GM19193 (cell line): ENCODE data around the gene MTMR12.
A peak's percentile ranks its signal among the peaks of the same experiment; 100 is the strongest.

Experiments used
- POLR2A ChIP-seq: IDR thresholded peaks from 4 replicates; pipeline ENCODE4 v1.6.1; 2011; ENCODE audit not compliant: insufficient read depth, insufficient read length; ENCODE audit errors: extremely low read depth

Gene MTMR12, protein sequence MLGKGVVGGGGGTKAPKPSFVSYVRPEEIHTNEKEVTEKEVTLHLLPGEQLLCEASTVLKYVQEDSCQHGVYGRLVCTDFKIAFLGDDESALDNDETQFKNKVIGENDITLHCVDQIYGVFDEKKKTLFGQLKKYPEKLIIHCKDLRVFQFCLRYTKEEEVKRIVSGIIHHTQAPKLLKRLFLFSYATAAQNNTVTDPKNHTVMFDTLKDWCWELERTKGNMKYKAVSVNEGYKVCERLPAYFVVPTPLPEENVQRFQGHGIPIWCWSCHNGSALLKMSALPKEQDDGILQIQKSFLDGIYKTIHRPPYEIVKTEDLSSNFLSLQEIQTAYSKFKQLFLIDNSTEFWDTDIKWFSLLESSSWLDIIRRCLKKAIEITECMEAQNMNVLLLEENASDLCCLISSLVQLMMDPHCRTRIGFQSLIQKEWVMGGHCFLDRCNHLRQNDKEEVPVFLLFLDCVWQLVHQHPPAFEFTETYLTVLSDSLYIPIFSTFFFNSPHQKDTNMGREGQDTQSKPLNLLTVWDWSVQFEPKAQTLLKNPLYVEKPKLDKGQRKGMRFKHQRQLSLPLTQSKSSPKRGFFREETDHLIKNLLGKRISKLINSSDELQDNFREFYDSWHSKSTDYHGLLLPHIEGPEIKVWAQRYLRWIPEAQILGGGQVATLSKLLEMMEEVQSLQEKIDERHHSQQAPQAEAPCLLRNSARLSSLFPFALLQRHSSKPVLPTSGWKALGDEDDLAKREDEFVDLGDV

GRCh38 chr5:32312595-32313332, at the start of gene MTMR12:
MTMR12 (minus strand) TSS chr5:32312939; CDS start chr5:32312838, 101 bp downstream.
- peak; percentile 84 for TF ChIP-seq POLR2A

GRCh38 chr5:32362527-32362926, 49.8 kb upstream of the MTMR12 start:
- no peak for TF ChIP-seq POLR2A

DNA sequence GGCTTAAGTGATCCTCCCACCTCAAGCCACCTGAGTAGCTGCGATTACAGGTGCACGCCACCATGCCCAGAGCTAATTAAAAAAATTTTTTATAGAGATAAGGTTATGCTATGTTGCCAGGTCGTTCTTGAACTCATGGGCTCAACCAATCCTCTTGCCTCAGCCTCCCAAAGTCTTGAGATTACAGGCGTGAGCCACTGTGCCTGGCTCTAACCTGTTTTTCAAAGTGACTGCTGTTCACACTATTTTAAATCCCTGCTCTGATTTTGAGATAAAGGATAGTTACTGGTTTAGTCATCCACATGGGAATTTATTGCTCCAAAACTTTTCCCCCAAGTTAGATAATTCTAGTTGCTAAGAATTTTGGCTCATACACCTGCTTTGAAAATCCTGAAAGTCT, 48.2 kb upstream of the MTMR12 start:
- TF ChIP-seq POLR2A, result no peak

DNA sequence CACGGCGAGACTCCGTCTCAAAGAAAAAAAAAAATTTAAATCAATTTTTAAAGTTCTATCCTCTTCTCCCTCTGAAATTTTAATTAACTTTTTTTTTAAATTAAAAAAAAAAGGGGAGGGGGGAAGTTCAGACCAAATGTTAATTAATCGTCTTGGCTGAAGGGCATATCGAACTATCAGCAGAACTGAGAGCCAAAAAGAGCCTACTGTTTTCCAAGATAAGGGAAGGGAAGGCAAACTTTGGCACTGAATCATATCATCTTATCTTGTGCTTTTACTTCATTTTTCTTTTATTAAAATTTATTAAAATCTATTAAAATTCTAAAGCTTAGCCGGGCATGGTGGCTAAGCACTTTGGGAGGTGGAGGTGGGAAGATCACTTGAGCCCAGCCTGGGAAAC, 45.9 kb upstream of the MTMR12 start:
- no peak for TF ChIP-seq POLR2A

DNA sequence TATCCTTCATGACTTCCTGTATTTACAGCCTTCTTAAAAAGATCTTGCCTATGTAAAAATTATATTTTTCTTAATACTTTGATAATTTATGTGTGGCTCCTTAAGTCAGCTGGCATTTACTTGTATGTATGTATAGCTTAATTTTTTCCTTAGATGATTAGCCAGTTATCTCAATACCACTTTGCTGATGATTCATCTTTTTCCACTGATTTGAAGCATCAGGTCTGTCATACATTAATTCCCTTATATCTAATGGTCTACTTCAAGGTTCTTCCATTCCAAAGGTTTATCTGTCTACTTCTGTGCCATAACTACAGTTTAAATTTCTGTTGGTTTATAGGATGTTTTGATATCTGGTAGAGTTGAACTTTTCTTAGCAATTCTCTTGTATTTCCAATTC, 44.9 kb upstream of the MTMR12 start:
- TF ChIP-seq POLR2A, result no peak

DNA sequence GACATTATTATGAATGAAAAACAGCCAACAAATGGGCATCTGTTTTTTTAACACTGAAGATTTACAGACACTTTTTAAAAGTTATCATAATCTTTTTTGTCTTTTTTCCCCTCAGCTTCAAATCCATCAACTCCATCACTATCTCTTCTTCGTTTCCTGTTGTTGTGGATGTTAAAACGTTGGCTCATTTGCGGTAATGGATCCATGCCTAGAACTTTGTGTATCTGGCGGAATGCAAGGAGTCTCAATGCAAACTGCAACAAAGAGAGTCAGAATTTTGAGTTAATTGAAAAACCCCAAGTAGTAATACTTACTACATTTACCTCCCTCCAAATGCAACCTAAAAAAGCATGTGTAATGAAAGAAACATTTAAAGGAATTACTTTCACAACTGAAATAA, 42.9 kb upstream of the MTMR12 start:
- no peak for TF ChIP-seq POLR2A

DNA sequence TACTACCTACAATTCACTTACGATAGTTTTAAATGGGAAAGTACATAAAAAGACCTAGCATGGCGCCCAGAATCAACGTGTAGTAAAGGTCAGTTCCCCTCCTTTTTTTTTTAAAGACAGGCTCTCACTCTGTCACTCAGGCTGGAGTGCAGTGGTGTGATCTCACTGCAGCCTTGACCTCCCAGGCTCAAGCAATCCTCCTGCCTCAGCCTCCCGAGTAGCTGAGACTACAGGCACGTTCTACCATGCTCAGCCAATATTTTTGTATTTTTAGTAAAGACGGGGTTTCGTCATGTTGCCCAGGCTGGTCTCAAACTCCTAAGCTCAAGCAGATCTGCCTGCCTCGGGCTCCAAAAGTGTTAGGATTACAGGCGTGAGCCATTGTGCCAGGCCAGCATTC, 40.7 kb upstream of the MTMR12 start:
- TF ChIP-seq POLR2A, result no peak

DNA sequence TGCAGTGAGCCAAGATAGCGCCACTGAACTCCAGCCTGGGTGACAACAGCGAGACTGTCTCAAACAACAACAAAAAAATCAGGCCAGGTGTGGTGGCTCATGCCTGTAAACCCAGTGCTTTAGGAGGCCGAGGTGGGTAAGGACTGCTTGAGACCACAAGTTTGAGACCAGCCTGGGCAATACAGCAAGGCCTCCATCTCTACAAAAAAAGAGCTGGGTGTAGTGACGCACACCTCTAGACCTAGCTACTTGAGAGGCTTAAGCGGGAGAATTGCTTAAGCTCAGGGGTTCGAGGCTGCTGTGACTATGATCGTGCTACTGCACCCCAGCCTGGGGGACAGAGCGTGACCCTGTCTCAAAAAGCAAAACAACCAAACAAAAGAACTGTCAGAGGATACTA, 39.9 kb upstream of the MTMR12 start:
- TF ChIP-seq POLR2A, result no peak

DNA sequence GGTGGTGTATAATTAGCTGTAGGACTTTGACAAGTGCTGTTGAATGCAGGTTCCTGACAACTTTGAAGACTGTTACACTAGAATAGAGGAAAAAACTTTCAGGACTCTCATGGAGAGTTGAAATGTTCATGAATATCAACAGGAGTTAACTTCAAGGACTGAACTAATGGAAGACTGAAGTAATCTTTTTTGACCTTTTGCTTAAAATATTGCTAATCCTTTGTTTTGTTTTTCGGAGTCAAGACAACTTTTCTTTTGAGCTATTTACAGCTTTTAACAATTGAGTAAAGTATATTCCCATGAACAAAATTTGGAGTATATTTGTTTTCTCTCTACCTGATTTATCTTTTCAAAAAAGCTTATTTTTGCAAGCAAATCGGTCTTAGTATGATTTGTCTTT, 34.1 kb upstream of the MTMR12 start:
- TF ChIP-seq POLR2A, result no peak

DNA sequence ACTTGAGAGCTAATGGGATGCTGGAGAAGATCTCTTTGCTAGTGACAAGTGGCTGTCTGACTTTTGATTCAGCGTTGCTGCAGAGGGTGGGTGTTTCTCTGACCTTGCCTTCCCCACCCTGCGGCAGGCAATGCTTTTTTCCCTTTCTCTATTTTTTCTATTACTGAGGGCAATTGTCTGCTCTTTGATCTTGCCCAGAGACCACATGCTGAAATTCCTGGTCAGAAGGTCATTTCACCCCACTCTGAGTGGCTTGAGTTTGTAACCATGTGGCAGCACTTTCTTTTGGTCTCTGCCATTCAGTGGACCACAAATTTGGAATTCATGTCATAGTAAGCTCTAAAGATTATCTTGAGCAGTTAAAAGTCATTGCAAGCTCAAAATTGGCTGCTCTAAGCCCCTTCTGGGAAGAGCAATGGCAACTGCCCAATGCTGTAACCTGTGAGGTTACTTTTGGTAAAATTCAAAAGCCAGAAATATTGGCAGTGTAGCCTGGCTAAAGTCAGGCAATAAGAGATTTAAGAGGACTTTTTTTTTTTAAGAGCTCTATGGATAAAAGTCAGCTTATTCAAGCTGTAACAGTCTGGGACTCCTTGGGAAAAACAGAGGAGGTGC, 30.4 kb upstream of the MTMR12 start:
- no peak for TF ChIP-seq POLR2A

DNA sequence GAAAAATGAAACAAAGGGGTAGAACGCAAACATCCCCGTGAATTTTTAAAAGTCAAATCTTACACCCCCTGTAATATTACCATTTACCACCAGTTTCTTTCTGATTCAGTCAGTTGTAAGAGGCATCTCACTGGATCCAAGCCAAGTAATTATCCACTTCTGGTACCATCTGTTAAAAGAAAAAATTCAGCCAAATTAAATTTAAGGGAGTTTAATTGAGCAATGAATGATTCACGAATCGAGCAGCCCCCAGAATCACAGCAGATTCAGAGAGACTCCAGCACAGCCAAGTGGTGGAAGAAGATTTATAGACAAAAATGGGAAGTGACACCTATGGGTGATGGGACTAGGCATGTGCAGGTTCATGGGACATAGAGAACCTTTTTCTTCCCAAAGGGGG, 29.9 kb upstream of the MTMR12 start:
- no peak for TF ChIP-seq POLR2A

GRCh38 chr5:32339878-32340277, 27.1 kb upstream of the MTMR12 start:
- no peak for TF ChIP-seq POLR2A

DNA sequence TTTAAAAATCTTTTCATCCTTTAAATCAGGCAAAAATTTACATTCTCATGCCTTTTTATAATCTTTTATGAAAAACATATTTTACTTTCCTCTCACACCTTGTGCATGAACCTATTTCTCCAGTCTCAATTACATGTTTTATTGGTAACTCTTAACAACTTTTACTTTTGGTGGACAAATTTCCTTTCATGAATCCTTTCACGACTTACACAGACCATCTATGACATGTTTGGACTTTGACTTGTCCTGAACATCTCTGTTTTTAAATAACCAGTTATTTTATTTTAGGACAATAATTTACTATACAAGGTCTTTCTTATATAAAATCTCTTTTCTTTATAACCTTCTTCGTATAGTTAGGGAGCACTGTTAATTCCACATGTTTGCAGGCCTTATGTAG, 26.5 kb upstream of the MTMR12 start:
- no peak for TF ChIP-seq POLR2A

GRCh38 chr5:32332966-32333365, 20.2 kb upstream of the MTMR12 start:
- TF ChIP-seq POLR2A, result no peak

DNA sequence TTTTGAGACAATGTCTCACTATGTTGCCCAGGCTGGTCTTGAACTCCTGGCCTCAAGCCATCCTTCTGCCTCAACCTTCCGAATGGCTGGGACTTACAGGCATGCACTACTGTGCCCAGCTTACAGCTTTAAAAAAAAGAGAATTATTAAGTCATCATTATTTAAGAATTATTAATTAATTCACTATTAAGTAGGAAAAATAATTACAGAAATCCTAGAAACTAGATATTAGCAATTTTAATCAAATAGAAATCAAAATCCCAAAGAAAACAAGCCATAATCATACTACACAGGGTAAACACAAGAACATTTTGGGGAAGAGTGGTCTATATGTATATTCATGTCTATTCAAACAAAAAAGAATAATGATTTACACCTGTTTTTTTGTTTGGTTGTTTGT, 19.6 kb upstream of the MTMR12 start:
- no peak for TF ChIP-seq POLR2A
